ENCODE results near the gene TMIE.

DNA sequence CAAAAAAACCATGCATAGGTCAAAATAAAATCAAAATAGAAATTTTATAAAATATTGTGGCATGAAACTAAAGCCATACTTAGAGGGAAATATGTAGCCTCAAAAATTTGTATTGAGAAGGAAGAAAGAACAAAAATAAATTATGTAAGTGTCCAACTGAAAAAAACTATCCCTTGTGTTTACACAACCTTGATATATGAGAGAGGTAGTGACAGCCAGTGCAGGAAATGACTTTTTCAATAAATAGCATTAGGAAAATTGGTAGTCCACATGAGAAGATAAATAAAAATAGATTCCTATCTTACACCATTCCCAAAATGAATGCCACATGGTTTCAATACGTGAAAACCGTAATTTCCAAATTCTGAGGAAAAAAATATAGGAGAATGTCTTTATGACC, 29.6 kb downstream of the TMIE start:
- TF ChIP-seq, protein P1, sequence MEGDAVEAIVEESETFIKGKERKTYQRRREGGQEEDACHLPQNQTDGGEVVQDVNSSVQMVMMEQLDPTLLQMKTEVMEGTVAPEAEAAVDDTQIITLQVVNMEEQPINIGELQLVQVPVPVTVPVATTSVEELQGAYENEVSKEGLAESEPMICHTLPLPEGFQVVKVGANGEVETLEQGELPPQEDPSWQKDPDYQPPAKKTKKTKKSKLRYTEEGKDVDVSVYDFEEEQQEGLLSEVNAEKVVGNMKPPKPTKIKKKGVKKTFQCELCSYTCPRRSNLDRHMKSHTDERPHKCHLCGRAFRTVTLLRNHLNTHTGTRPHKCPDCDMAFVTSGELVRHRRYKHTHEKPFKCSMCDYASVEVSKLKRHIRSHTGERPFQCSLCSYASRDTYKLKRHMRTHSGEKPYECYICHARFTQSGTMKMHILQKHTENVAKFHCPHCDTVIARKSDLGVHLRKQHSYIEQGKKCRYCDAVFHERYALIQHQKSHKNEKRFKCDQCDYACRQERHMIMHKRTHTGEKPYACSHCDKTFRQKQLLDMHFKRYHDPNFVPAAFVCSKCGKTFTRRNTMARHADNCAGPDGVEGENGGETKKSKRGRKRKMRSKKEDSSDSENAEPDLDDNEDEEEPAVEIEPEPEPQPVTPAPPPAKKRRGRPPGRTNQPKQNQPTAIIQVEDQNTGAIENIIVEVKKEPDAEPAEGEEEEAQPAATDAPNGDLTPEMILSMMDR (IDR thresholded peaks at IDR 0.05): no peak
- TF ChIP-seq POLR2A (IDR thresholded peaks at IDR 0.05): no peak

Measured in adrenal gland (tissue), 5 donors.